IMR-90 (cell line): Measurements from ENCODE around the gene GPC6.

Experiments
- BHLHE40 ChIP-seq: fragments of 150-350 bp; IDR thresholded peaks from 2 replicates; pipeline ENCODE4 v1.6.1; 2016; ENCODE audit warnings: mild to moderate bottlenecking, low read depth, low read length
- CEBPB ChIP-seq: IDR thresholded peaks from 2 replicates; pipeline ENCODE4 v1.6.1; 2012; ENCODE audit warnings: low read depth, low read length, improper control_type of control experiment
- MAZ ChIP-seq: IDR thresholded peaks from 2 replicates; pipeline ENCODE4 v1.6.1; 2012; ENCODE audit warnings: low read depth, mild to moderate bottlenecking, low read length, improper control_type of control experiment, moderate library complexity, borderline replicate concordance
- TF ChIP-seq, protein P1 (sequence below): conservative IDR thresholded peaks from 2 replicates; pipeline ENCODE4 v1.5.1; 2012; ENCODE audit warnings: mild to moderate bottlenecking, low read depth, low read length, improper control_type of control experiment

DNA sequence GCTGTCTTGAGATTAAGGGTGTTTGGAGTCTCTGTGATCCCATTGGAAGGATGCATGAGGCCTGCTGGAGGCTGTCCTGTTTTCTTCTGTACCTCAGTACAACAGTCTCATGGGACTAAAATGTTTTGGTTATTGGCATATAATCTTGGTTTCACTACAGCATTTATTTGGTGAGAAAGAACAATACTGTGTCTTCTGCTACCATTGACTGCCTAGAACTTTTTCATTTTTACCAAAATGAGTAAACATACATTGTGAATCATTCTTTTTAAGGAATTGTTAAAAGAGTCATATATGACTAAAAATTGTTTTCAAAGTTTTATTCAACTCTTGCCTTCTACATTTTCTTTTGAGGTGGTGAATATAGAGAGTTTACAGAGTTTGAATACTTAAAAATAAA is 459.8 kb downstream of the GPC6 start:
- TF ChIP-seq, protein P1, sequence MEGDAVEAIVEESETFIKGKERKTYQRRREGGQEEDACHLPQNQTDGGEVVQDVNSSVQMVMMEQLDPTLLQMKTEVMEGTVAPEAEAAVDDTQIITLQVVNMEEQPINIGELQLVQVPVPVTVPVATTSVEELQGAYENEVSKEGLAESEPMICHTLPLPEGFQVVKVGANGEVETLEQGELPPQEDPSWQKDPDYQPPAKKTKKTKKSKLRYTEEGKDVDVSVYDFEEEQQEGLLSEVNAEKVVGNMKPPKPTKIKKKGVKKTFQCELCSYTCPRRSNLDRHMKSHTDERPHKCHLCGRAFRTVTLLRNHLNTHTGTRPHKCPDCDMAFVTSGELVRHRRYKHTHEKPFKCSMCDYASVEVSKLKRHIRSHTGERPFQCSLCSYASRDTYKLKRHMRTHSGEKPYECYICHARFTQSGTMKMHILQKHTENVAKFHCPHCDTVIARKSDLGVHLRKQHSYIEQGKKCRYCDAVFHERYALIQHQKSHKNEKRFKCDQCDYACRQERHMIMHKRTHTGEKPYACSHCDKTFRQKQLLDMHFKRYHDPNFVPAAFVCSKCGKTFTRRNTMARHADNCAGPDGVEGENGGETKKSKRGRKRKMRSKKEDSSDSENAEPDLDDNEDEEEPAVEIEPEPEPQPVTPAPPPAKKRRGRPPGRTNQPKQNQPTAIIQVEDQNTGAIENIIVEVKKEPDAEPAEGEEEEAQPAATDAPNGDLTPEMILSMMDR, result no peak
- TF ChIP-seq MAZ (no peak), BHLHE40 (no peak), CEBPB (no peak)
